RPMI7951 (cell line): Measurements from ENCODE around the gene GOLGA6L9. TPM values are rescaled to one million over a fixed set of nuclear protein-coding genes. Genes with fewer than 3 reads are reported as not detected.
"Not testable (repeated sequence)": the region's sequence is repeated elsewhere in the genome, so short reads cannot be mapped to it uniquely, and the experiment has no call there.

Experiments used
- DNase-seq: peaks from one replicate; pipeline ENCODE4 v3.0.0-alpha.2; 2012; ENCODE audit warnings: low read depth
- total RNA-seq: library from RNA; depleted of rRNA; stranded (reverse); fragments of >200 nt; shearing (Covaris generic); gene quantifications from 2 replicates; pipeline ENCODE4 v1.2.3, GENCODE V29; 2014; rRNA removed

The GOLGA6L9 gene
- total RNA-seq, 1 experiment from 2014 or later: 1.9 TPM

- not testable (repeated sequence) for DNase-seq
Measured at GRCh38 chr15:82468205-82468604, 38.6 kb downstream of the GOLGA6L9 start.

GRCh38 chr15:82469381-82469780, 39.8 kb downstream of the GOLGA6L9 start:
- not testable (repeated sequence) for DNase-seq

GRCh38 chr15:82472269-82472982, 42.8 kb downstream of the GOLGA6L9 start:
- DNase-seq: not testable (repeated sequence)

GRCh38 chr15:82474596-82475325, 45.1 kb downstream of the GOLGA6L9 start:
- not testable (repeated sequence) for DNase-seq

GRCh38 chr15:82475345-82475967, 45.8 kb downstream of the GOLGA6L9 start:
- not testable (repeated sequence) for DNase-seq

- DNase-seq: not testable (repeated sequence)
Measured at GRCh38 chr15:82476697-82477342, 47.2 kb downstream of the GOLGA6L9 start.

GRCh38 chr15:82477343-82478057, 47.9 kb downstream of the GOLGA6L9 start:
- DNase-seq: not testable (repeated sequence)

Other genes starting within 250 kb of the GOLGA6L9 start
- 27.2 and 34.4 TPM in 2 replicates for gene EFL1, start 167.1 kb upstream of the GOLGA6L9 start, total RNA-seq
- under 0.01 TPM in 1 of 2 replicates, not detected in the other for gene SAXO2, start 167.0 kb upstream of the GOLGA6L9 start, total RNA-seq
- gene GOLGA6L10, start 80.3 kb upstream of the GOLGA6L9 start, total RNA-seq: 0.10 and 0.24 TPM in 2 replicates
- 5,523 and 5,603 TPM in 2 replicates for gene RPS17, start 110.6 kb downstream of the GOLGA6L9 start, total RNA-seq
- 6.1 and 12.1 TPM in 2 replicates for gene CPEB1, start 217.5 kb downstream of the GOLGA6L9 start, total RNA-seq